GM19328 (cell line): ENCODE results near the gene ZNF536.
"Not testable (repeated sequence)": the region's sequence is repeated elsewhere in the genome, so short reads cannot be mapped to it uniquely, and the experiment has no call there.

Experiments used
- ATAC-seq: cut with Tn5 transposase; IDR thresholded peaks from one replicate; pipeline ENCODE4 v1.9.1; 2021; ENCODE audit warnings: mild to moderate bottlenecking, moderate library complexity; ENCODE audit not compliant: unreplicated experiment

Gene ZNF536

DNA sequence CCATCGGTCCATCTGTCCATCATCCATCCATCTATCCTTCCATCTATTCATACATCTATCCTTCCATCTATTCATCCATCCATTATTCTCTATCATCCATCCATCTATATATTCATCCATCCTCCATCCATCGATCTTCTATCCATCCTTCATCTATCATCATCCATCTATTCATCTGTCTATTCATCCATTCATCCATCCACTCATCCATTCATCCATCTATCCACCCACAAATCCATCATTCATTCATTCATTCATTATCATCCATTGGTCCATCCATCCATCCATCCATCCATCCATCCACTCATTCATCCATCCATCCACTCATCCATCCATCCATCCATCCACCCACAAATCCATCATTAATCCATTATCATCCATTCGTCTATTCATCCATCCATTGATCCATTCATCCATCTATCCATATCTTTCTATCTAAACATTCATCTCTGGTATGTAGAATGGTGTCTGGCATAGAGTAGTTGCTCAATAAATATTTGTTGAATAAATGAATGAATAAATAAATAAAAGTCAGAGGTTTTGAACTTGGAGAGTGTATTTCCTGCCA, 36.6 kb downstream of the ZNF536 start:
- ATAC-seq, result no peak

DNA sequence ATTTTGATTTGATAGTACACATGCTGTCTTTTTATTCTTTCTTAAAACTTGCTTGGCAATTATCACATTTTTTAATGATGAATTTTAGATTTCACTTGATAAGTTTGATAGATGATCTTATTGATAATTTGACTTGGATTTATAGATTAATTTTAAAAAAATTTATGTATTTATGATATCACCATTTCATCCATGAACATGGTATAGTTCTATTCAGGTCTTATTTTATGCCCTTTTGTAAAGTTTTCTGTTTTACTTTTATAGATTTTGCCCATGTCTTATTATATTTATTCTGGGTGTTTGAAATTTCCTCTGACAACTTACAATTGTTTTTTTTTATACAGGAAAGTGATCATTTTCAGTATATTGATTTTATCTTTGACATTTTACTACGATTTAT, 39.5 kb downstream of the ZNF536 start:
- ATAC-seq, result no peak

DNA sequence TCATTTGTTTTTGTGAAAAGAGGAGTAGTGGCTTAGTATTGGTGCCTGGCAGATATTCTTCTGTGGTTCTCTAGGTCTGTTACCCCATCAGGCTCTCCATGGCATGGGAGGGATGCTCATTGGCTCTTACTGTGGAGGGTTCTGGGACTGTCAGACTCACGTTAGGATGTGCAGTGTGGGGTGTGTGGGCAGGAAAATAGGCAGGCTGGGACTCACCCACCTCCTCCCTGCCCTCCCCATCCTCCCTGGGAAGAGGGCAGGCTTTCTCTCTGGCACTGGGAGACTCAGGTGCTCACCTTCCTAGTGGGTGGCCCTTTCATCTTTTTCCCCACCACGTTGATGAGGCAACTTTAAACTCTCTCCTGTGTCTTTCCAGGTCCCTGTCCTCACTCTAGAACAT, 44.2 kb downstream of the ZNF536 start:
- ATAC-seq, result no peak

DNA sequence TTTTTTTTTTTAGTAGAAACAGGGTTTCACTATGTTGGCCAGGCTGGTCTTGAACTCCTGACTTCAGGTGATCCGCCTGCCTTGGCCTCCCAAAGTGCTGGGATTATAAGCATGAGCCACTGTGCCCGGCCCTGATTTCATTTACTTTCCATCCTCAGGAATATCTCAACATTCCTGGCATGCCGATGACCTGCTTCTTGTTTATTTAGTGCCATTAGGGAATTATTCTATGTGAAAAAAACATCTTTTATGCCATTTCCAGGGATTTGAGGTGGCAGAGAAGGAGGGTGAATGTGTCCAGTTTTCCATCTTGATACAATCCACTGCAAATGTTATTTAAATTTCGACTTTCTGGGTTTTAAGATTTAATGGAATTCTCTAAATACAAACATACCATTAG, 45.0 kb downstream of the ZNF536 start:
- not testable (repeated sequence) for ATAC-seq

DNA sequence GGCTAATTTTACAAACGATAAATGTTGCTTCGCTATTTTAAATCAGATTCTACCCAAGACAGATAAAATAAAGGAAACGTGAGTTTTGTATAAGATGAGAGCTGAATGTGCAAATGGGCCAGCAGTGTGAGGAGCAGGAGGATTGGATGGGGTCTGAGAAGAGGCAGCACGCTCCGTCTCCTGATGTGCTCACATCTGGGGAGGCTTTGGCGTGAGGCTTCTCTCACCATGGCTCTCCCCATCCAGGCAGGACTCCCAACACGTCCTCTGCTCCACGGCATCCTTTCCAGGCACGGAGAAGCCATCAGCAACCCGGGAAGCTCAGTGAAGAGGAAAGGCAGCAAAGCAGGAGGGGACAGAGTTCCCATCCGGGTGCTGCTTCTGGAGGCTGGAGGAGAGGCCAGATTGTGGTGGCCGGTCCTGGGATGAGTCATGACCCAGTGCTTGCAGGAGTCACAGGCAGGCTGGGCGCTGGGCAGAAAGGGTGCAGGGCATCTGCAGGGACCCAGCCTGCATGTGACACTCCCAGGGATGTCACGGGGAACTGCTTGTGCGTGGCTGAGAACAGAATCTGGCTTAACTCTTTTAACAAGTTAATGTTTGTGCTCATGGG, 47.5 kb downstream of the ZNF536 start:
- ATAC-seq, result no peak

DNA sequence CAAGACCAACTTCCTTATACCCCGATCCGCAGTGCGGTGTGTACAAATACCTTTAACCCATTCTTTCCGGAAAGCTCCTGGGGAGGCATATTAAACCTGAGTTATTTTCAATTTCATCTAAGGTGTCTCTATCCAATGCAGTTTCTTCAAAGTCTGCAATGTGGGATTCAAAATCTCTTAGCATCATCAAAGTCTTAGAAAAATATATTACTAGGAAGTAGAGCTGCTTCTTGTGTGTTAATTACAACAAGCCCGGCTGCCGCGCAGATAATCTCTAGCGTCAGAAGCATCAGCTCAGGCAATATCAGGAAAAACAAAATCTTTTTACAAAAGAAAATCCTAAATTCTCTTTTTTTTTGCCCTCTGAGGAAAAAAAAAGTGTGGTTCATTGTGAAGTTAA, 48.1 kb downstream of the ZNF536 start:
- ATAC-seq, result no peak

DNA sequence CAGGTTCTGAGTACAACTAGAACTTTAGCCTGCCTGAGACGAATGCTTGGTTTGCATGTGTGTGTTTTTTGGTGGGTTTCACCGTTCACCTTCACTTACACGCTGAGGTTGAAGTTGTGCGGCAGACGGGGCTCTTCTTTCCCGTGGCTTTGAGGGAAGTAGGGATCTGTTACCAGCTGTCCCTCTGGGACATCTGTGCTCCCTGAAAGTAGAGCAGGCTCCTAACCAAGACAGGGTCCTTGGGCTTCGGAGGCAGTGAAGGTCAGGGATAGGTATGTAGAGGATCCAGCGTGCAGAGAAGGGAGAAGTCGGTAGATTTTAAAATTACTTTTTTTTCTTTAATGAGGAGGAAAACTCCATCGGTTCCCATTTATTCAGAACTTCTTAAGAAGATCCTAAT, 48.7 kb downstream of the ZNF536 start:
- no peak for ATAC-seq

DNA sequence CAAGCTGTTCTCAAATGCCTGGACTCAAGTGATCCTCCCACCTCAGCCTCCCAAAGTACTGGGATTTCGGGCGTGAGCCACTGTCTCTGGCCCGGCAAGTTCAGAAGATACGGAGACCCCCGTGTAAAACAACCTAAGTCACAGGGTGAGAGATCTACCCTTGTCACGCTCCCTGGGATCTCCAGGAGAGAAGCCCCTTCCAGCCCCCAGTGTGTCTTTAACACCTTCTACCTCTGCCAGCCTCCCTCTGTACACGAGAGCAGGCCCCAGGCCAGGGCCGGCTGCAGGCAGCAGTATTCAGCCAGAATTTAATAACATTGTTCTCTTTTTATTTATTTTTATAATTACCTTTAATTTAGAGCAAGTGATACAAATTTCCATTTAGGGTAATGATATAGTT, 49.4 kb downstream of the ZNF536 start:
- ATAC-seq, result no peak

DNA sequence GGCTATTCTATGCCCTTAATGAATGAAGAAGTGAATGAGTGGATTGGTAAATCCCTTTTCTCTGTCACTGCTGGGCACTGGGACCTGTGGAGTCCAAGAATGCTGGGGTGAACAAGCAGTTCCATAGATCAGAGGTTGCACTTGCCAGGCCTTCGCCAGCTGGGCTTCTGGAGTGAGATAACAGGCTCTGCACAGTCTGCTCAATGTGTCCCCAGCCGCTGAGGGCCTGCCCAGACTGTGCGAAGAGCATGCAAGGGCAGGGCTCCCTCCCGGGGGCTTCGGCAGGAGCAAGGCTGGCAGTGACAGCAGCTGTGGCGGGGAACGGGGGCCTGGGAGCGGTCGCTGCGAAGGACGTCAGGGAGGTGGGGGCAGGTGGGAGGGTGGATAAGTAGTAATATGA, 51.3 kb downstream of the ZNF536 start:
- ATAC-seq, result no peak

DNA sequence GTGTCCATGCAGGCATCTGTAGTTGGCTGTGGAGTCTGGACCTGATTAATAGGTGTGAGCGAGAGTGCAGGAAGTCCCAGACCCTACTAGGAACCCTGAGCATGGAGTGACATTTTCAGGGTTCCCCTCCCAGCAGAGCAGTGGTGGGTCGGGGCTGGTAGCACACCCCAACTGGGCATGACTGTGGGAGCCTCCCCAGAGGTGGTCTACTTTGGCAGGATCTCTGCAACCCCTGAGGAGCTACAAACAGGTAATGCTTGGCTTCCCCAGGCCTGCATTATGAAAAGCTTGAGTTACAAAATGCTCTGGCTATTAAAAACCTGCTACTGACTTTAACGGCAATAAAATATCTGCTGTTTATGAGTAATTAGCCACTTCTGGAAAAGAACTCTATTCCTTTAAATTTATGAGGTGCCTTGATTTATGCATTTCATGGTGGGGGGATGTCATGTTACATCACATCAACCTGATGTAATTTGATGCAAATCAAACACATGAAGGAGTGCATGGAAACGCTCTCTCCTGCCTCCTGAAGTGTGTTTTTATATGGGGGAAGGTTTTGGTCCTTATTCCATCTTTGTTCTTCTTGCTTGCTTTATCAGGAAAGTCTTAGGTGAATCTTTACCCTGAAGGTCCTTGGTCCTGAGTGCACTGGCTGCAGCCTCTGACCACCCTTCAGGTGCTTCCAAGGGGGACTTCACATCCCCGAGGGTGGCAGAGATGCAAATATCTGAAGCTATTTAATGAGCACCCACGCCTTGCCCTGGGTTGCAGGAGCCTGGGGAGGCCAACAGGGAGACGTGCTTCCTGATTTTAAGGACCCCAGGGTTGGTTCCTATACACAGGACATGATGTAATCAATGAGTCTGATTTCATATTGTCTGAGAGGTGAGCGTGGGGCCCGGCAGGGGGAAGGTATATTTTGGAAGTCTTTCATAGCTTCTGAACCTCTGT, 54.0 kb downstream of the ZNF536 start:
- ATAC-seq, result no peak

DNA sequence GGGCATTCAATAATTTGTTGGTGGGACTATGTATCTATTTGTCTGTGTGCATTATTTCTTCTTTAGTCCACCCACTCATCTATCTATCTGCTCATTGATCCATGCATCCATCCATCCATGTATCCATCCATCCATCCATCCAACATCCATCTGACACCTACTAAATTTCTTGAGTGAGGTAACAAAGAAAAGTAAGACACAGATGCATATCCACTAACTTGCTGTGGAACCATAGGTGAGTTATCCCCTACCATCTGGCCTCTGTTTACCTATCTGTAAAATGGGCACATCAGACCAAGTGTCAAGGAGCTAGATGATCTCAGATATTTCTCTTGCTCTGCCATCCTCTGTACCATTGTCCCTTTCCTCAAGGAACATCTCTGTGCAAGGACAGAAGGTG, 54.7 kb downstream of the ZNF536 start:
- ATAC-seq, result no peak

DNA sequence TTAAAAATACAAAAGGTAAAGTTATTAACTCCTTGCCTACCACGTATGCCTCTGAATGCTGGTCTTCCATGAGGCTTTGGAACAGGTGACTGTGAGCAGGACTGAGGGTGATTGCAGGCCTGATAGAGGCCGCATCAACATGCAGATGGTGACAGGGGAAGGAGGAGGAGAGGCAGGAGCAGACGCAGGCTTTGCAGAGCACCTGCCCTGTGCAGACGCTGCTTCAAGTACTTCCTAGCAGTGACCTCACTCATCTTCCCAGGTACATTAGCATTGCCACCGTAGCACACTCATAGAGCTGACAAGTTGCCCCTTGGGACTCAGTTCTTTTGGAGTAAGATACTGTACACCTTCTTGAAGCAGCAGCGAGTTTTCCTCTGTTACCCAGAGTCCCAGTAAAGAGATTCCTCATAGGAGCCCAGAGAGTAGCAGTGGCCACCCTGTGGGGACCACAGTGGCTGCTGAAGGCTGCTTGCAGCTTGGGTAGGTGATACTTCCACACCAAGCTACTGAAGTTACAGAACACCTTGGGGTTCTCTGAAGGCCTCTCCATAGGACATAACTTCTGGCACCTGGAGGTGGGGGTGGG, 56.0 kb downstream of the ZNF536 start:
- no peak for ATAC-seq

DNA sequence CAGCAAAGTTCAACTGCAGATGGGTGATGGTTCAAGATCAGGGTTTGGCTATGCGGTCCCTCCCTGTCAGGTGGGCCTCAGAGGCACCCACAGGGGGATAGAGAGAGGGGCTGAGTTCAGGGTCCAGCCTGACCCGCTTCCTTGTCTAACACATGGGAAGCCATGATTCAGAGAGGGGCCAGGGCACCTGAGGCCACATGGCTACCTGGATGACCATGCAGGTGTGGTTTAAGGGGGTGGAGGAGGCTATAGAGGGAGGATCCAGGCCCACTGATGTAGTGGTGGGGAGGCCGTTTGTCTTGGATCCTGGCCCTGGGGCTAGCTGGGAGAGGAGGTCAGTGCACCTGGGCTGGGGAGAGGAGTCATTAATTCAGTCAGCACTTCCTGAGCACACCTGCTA, 56.7 kb downstream of the ZNF536 start:
- ATAC-seq, result no peak

DNA sequence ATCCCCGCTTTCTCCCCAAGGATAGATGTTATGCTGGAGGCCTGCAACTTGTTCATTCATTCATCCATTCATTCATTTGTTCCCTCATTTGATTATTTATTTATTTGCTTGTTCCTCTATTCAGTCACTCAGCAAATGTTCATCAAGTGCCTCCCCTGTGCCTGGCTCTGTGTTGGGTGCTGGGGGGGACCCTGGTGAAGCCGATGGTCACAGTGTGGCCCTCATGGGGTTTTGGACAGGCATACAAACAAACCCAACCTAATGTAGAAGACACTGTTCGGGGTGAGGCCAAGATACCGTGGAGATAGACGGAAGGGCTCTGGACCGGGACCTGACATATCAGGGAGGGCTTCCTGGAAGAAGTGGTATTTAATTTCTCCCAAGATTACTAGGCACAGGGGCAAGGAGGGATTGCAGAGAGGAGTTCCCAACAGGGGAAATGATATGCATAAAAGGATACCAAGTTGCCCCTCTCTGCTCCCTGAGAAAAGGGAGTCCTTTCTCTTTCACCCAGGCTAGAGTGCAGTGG, 58.1 kb downstream of the ZNF536 start:
- no peak for ATAC-seq

DNA sequence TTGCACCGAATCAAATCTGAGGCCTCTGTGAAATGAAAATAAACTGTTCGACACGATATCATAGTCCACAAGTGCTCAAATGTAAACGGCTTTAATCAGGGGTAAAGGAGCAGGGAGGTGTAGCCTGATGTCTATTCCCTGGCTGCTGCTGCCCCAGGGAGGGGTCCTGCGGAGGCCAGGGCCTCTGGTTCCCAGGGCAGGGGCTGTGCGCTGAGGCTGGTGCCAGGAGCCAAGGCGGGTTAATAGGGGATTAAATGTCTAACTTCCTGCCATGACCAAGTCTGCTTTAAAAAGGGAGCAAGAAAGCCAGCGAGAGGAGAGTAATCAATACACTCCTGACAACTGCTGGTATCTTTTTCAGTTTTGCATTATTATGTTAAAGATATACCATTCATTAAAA, 59.4 kb downstream of the ZNF536 start:
- no peak for ATAC-seq

DNA sequence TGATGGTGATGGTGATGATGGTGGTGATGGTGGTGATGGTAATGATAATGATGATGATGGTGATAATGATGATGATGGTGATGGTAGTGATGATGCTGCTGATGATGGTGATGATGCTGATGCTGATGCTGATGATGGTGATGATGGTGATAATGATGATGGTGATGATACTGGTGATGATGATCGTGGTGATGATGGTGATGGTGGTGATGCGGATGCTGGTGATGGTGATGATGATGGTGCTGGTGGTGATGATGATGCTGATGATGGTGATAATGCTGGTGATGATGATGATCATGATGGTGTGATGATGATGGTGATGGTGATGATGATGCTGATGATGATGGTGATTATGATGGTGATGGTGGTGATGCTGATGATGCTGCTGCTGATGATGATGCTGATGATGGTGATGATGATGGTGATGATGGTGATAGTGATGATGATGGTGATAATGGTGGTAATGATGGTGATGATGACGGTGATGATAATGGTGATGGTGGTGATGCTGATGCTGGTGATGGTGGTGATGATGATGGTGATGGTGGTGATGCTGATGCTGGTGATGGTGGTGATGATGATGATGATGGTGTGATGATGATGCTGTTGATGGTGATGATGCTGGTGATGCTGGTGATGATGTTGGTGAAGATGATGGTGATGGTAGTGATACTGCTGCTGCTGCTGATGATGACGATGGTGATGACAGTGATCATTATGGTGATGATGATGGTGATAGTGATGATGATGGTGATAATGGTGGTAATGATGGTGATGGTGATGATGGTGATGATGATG, 62.8 kb downstream of the ZNF536 start:
- ATAC-seq, result no peak

DNA sequence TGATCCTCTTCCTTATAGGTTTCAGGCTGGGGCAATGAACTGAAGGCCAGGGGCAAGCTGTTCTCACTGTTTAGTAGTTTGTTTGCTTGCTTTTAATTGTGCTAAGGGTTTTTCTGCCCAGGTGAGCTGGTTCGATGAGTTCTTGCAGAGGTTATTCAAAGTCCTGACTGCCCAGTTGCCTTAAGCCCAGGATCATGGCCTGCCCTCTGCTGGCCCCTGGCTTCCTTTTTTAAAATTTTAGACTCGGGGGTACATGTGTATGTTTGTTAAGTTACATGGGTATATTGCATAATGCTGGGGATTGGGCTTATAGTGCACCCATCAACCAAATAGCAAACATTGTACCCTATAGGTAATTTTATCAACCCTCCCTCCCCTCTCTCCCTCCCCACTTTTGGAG, 65.7 kb downstream of the ZNF536 start:
- no peak for ATAC-seq

DNA sequence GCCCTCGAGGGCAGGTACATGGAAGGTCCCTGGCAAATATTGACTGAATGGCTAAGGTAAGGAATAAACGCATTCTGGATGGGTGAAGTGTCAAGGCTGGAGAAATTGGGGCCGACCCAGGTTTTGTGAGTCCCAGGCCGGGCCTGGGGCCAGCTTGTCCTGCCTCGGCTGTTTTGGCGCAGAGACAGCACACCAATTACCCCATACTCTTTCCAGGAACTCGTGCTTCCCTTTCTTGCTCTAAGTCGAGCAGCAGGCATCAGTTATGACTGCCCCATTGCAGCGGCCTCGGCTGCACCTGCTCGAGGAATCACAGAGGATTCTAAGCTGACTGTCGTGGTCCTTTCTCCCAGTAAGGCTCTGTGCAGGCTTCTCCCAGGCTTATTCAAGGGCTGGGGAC, 67.1 kb downstream of the ZNF536 start:
- ATAC-seq, result no peak

DNA sequence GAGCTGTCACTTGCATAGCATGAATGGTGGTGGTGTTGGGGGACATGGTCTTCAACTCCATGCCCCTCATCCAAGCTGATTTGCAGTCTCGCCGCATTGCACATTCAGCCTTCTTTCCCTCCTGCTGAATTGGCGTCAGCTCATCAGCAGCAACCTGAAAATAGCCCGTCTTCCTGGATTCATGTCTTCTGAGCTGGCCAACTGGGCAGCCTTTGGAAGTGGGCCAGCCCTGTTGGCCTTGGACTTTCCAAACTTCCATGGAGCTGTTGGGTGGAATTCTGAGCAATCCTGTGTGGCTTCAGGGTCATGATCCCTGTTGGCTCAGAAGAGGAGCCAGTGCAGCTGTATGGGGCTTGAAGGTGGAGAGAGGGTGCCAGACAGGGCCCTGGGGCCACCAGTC, 68.8 kb downstream of the ZNF536 start:
- no peak for ATAC-seq

DNA sequence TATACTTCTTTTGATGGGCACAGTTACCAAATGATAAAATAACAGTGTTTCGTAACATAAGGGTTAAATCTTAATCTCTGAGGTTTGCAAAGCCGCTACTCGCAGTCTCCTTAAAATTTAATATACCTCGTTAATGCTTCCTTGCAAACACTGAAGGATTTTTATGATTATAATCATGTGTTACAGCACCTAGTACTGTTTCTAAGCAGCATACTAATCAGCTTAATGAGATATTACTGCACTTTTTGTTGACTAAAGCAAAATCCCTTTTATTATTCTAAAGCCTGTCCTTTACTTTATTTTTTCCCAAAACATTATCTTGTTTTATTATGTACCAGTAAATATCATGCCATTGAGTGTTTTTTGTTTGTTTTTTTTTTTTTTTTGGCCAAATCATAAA, 70.5 kb downstream of the ZNF536 start:
- no peak for ATAC-seq
